Esophagus muscularis mucosa (tissue), 4 donors: ENCODE data around the gene PPP1R37. TPM values are rescaled to one million over a fixed set of nuclear protein-coding genes. Genes with fewer than 3 reads are reported as not detected.

ENCODE experiments used
- DNase-seq: peaks from one replicate; pipeline ENCODE4 v3.0.0-alpha.2; 2017; ENCODE audit errors: extremely low spot score
- H3K27ac ChIP-seq, 4 donors: fragments of 200-600 bp; sonication (generic); replicated peaks in 1 of 4; 1 replicate in 3 of 4; 2 replicates in 1 of 4; pipeline ENCODE4 v1.5.1; 2016 to 2019; ENCODE audit warnings: mild to moderate bottlenecking in 1 of 4
- H3K27me3 ChIP-seq, 4 donors: fragments of 200-600 bp; sonication (generic); one replicate each; pipeline versions ENCODE4 v1.5.1 to v1.6.0; 2016 to 2019
- H3K36me3 ChIP-seq, 4 donors: fragments of 200-600 bp; sonication (generic); one replicate each; pipeline ENCODE4 v1.5.1; 2016 to 2019
- H3K4me1 ChIP-seq, 4 donors: fragments of 200-600 bp; sonication (generic); one replicate each; pipeline ENCODE4 v1.5.1; 2016 to 2019
- H3K4me3 ChIP-seq, 4 donors: fragments of 200-600 bp; sonication (generic); 1 replicate in 2 of 4; 2 replicates in 2 of 4; pipeline ENCODE4 v1.5.1; 2016 to 2019; ENCODE audit warnings: mild to moderate bottlenecking in 4 of 4, moderate library complexity in 1 of 4
- H3K9me3 ChIP-seq, 4 donors: fragments of 200-600 bp; sonication (generic); 1 replicate in 3 of 4; 2 replicates in 1 of 4; pipeline ENCODE4 v1.5.1; 2016 to 2019
- CTCF ChIP-seq, 3 experiments: fragments of 200-600 bp in 2 of 3; fragments of 450-650 bp in 1 of 3; sonication (generic) in 2 of 3; IDR thresholded peaks; one replicate each; pipeline ENCODE4 v1.5.1; 2017 to 2019; ENCODE audit warnings: antibody characterized with exemption in 3 of 3, mild to moderate bottlenecking in 2 of 3, moderate library complexity in 1 of 3
- EP300 ChIP-seq: sonication (generic); formaldehyde crosslinking; IDR thresholded peaks from one replicate; pipeline ENCODE4 v1.6.1; 2017; ENCODE audit warnings: antibody characterized with exemption
- POLR2A ChIP-seq: fragments of 450-650 bp; IDR thresholded peaks from one replicate; pipeline ENCODE4 v1.6.1; 2017; ENCODE audit warnings: antibody characterized with exemption, moderate library complexity, mild to moderate bottlenecking, low read depth
- POLR2AphosphoS5 ChIP-seq, 2 donors: sonication (generic); formaldehyde crosslinking; IDR thresholded peaks; one replicate each; pipeline ENCODE4 v1.6.1; 2017; ENCODE audit warnings: antibody characterized with exemption in 2 of 2
- WGBS: methylation state at CpG from one replicate; pipeline ENCODE4 v1.1.5; 2018; 5-methylcytosine and 5-hydroxymethylcytosine counted together
- intact Hi-C: fragments of 100-400 bp; cut with DNase I; formaldehyde crosslinking; loops from one replicate; pipeline ENCODE4 v1.15.1; 2023
- total RNA-seq, 4 donors: library from RNA; depleted of rRNA; stranded (reverse); fragments of >200 nt; gene quantifications; one replicate each; pipeline versions ENCODE4 v1.1.0 to v1.2.1, GENCODE V29; 2016

PPP1R37 gene
- total RNA-seq, 4 donors from 2014 or later, result 21.0 to 46.7 (median 28.3) TPM

GRCh38 chr19:45049073-45049736, 43.8 kb upstream of the PPP1R37 start:
- peaks cover 39 to 81% (median 61%) of the 10 kb centered on the region in 4 donors for H3K4me1 ChIP-seq
- WGBS, result 78% methylated on average over 8 of the region's 8 CpGs
- no peaks in the 10 kb centered on the region for H3K27me3 ChIP-seq
- no peak for DNase-seq
- H3K36me3 ChIP-seq, result peaks cover 36 to 69% (median 51%) of the 10 kb centered on the region in 4 donors
- no peaks in the 10 kb centered on the region for H3K9me3 ChIP-seq
- TF ChIP-seq EP300, result no peak
- no peak for TF ChIP-seq POLR2A
- TF ChIP-seq POLR2AphosphoS5 (IDR thresholded peaks at IDR 0.05), result peak in 1 of 2 donors; percentile 43
- no peak for TF ChIP-seq CTCF (IDR thresholded peaks at IDR 0.05)
- intact Hi-C loops, result no loop called here
- no peak overlapping the region for H3K4me3 ChIP-seq
- H3K27ac ChIP-seq, result peak overlapping the region in 3 of 4 donors; percentile 17 to 48 (median 20)

DNA sequence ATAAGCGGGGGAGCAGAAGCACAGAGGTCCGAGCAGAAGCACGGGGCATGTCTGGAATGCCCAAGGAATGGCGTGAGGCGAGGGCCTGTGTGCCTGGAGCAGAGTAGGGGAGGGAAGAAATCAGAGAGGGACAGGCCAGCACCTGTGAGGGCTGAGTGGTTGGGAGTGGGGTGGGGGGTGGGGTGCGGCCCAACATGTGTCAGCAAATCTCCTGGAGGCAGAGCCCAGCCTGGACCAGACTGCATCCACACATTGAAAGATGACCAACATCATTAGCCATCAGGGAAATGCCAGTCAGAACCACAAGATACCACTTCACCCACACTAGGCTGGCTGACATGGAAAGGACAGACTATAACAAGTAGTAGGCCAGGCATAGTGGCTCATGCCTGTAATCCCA, 42.9 kb upstream of the PPP1R37 start:
- H3K27ac ChIP-seq, result peak overlapping the region in 2 of 4 donors; percentile 20 to 48
- no peak for DNase-seq
- H3K9me3 ChIP-seq, result no peaks in the 10 kb centered on the region
- peaks cover 36 to 69% (median 51%) of the 10 kb centered on the region in 4 donors for H3K36me3 ChIP-seq
- no peaks in the 10 kb centered on the region for H3K27me3 ChIP-seq
- TF ChIP-seq POLR2AphosphoS5 (IDR thresholded peaks at IDR 0.05) (no peak), EP300 (no peak), POLR2A (no peak), CTCF (IDR thresholded peaks at IDR 0.05) (no peak)
- 87% methylated on average over 6 of the region's 6 CpGs for WGBS
- intact Hi-C loops, result no loop called here
- no peak overlapping the region for H3K4me3 ChIP-seq
- peaks cover 38 to 73% (median 58%) of the 10 kb centered on the region in 4 donors for H3K4me1 ChIP-seq

GRCh38 chr19:45051929-45052579, 40.9 kb upstream of the PPP1R37 start:
- TF ChIP-seq EP300 (no peak), POLR2AphosphoS5 (IDR thresholded peaks at IDR 0.05) (no peak), POLR2A (no peak), CTCF (IDR thresholded peaks at IDR 0.05) (no peak)
- H3K4me3 ChIP-seq, result no peak overlapping the region
- no peak for DNase-seq
- WGBS, result 71% methylated on average over 9 of the region's 9 CpGs
- no peak overlapping the region for H3K27ac ChIP-seq
- H3K4me1 ChIP-seq, result peaks cover 20 to 52% (median 37%) of the 10 kb centered on the region in 4 donors
- H3K36me3 ChIP-seq, result peaks cover 42 to 69% (median 56%) of the 10 kb centered on the region in 4 donors
- no peaks in the 10 kb centered on the region for H3K27me3 ChIP-seq
- intact Hi-C loops, result no loop called here
- H3K9me3 ChIP-seq, result no peaks in the 10 kb centered on the region

DNA sequence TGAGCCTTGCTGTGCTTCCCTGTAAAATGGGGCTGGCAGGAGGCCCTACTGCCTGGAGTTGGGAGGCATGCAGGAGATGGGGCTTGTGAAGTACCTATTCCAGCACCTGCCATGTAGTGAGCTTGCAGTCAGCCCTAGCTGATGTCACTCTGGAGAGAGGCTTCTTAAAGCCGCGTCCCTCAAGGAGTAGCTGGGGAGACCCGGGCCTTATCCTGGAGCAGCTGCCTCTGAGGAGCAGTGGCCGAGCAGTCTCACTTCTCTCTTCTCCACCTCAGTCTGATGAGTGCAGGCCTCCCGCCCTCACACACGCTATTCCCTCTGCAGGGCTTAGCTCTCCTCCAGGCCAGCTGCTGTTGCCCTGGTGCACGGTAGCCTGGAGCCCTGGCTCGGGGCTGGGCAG, 36.1 kb upstream of the PPP1R37 start:
- Histone ChIP-seq H3K9me3 (no peaks in the 10 kb centered on the region), H3K27me3 (no peaks in the 10 kb centered on the region), H3K4me3 (no peak overlapping the region), H3K36me3 (peaks cover 89 to 100% (median 99%) of the 10 kb centered on the region in 4 donors), H3K4me1 (peaks cover 0 to 7% (median 4%) of the 10 kb centered on the region in 4 donors), H3K27ac (no peak overlapping the region)
- 88% methylated on average over 5 of the region's 8 CpGs for WGBS
- intact Hi-C loops, result no loop called here
- no peak for TF ChIP-seq POLR2A
- no peak for TF ChIP-seq EP300
- no peak for TF ChIP-seq CTCF (IDR thresholded peaks at IDR 0.05)
- TF ChIP-seq POLR2AphosphoS5 (IDR thresholded peaks at IDR 0.05), result no peak
- no peak for DNase-seq
